Measurements from ENCODE around the gene CDC42BPA. TPM values are rescaled to one million over a fixed set of nuclear protein-coding genes. Genes with fewer than 3 reads are reported as not detected.

CDC42BPA gene
- total and polyA plus RNA-seq, 9 of the 15 experiments (the other 6 are each of a cell fraction or from before 2014, with no cell fraction given), result 8.0 to 77.5 (median 52.1) TPM

DNA sequence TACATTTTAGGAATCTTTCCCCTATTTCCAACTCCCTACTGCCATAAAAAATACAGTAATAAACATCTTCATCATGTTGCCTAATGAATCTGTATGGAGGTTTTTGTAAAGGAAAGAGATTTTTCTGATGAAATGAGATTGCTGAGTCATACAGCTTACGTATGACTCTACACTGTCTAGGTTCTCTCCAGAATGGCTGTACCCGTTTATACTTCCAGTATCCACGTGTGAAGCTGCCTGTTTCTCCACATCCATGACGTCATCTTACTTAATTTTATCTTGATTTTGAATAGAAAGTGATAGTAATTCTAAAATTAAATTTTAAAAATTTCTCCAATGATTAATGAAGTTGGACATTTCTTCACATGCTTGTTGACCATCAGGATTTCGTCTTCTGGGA is 274.5 kb downstream of the CDC42BPA start:
- peak; percentile 44 for FAIRE-seq
- H2AFZ ChIP-seq (ENCODE audit: low read depth, low read length), result no peak overlapping the region
- no peak overlapping the region for H3K27ac ChIP-seq (ENCODE audit: extremely low read depth, low read depth, low read length)
- ChIA-PET CTCF (ENCODE audit: low intra/inter-chr PET ratio) (no interaction called here), POLR2A (interaction anchor here (0.6 kb wide), 1 partner anchor 196 kb away, joined by 3 read pairs; no protein-coding TSS in a partner anchor)
- H3K9ac ChIP-seq (ENCODE audit: insufficient read depth in 1 of 2, low read depth in 2 of 2, low read length in 2 of 2), result no peak overlapping the region
- no peaks in the 10 kb centered on the region for H4K20me1 ChIP-seq (replicated peaks; ENCODE audit: control insufficient read depth, insufficient read depth, low read length)
- H3K4me3 ChIP-seq, result no peak overlapping the region
- BruUV-seq (replicated peaks), result no TSS peak
- no peaks in the 10 kb centered on the region for H3K4me1 ChIP-seq (replicated peaks in 1 of 2; ENCODE audit: control insufficient read depth in 2 of 2, insufficient read depth in 2 of 2, low read length in 2 of 2)
- no peaks in the 10 kb centered on the region for H3K27me3 ChIP-seq (ENCODE audit: control insufficient read depth in 2 of 2, insufficient read depth in 2 of 2, low read length in 2 of 2)
- no peaks in the 10 kb centered on the region for H3K79me2 ChIP-seq (ENCODE audit: control insufficient read depth, insufficient read depth, low read length)
- WGBS (ENCODE audit: insufficient coverage, low coverage, missing lambda C conversion rate), result 52% methylated on average over 5 of the region's 5 CpGs
- intact Hi-C loops (cut with micrococcal nuclease), result no loop called here
- no peaks in the 10 kb centered on the region for H3K9me3 ChIP-seq (replicated peaks; ENCODE audit: control insufficient read depth, insufficient read depth, low read depth, low read length)
- in situ Hi-C loops (cut with MboI), result no loop called here
- no peaks in the 10 kb centered on the region for H3K9me1 ChIP-seq (ENCODE audit: control insufficient read depth, insufficient read depth, low read length)
- DNase-seq (ENCODE audit: extremely low read depth in 1 of 4, low spot score in 3 of 4), result peak in 3 of 4 experiments; percentile 24 to 27 (median 27)
- H3K4me2 ChIP-seq (ENCODE audit: insufficient read depth, low read length), result no peak overlapping the region
- H3K36me3 ChIP-seq (ENCODE audit: control insufficient read depth, insufficient read depth, low read length), result peaks cover 42% of the 10 kb centered on the region
- ATAC-seq, result peak; percentile 82
- TF ChIP-seq POLR2H (tag; IDR thresholded peaks at IDR 0.05; ENCODE audit: low read depth), result no peak
- TF ChIP-seq, protein P1, sequence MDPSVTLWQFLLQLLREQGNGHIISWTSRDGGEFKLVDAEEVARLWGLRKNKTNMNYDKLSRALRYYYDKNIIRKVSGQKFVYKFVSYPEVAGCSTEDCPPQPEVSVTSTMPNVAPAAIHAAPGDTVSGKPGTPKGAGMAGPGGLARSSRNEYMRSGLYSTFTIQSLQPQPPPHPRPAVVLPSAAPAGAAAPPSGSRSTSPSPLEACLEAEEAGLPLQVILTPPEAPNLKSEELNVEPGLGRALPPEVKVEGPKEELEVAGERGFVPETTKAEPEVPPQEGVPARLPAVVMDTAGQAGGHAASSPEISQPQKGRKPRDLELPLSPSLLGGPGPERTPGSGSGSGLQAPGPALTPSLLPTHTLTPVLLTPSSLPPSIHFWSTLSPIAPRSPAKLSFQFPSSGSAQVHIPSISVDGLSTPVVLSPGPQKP (CRISPR knock-in tag; IDR thresholded peaks at IDR 0.05), result no peak
- TF ChIP-seq DACH1 (IDR thresholded peaks at IDR 0.05; ENCODE audit: partially characterized antibody), result no peak
- peak; percentile 70; the same call in 1 of the 2 replicates for TF ChIP-seq MAFK (IDR thresholded peaks at IDR 0.05; ENCODE audit: low read length)
- no peak for TF ChIP-seq ZFP30 (CRISPR knock-in tag; IDR thresholded peaks at IDR 0.05; ENCODE audit: borderline replicate concordance)
- TF ChIP-seq SMC3 (conservative IDR thresholded peaks at IDR 0.05; ENCODE audit: insufficient read depth, low read depth, low read length), result no peak
- no peak for TF ChIP-seq KAT7 (CRISPR knock-in tag; IDR thresholded peaks at IDR 0.05; ENCODE audit: borderline replicate concordance)
- no peak for TF ChIP-seq FOXM1 (IDR thresholded peaks at IDR 0.05; ENCODE audit: low read depth)
- no peak for TF ChIP-seq FOXM1 (CRISPR knock-in tag; IDR thresholded peaks at IDR 0.05; ENCODE audit: low read depth)
- TF ChIP-seq GATAD2B (IDR thresholded peaks at IDR 0.05; ENCODE audit: borderline replicate concordance), result no peak
- TF ChIP-seq HMGXB4 (CRISPR knock-in tag; IDR thresholded peaks at IDR 0.05), result no peak
- TF ChIP-seq FOXJ2 (tag; IDR thresholded peaks at IDR 0.05), result no peak
- TF ChIP-seq ZNF695 (CRISPR knock-in tag; IDR thresholded peaks at IDR 0.05), result no peak
- TF ChIP-seq PURB (CRISPR knock-in tag; IDR thresholded peaks at IDR 0.05; ENCODE audit: low read depth), result no peak
- no peak for TF ChIP-seq HMGN3 (IDR thresholded peaks at IDR 0.05; ENCODE audit: borderline replicate concordance, extremely low read depth, insufficient read length, low read depth, low read length)
- no peak for TF ChIP-seq SP1 (CRISPR knock-in tag; IDR thresholded peaks at IDR 0.05)
- no peak for TF ChIP-seq CREBBP (IDR thresholded peaks at IDR 0.05; ENCODE audit: low read depth, low read length)
- TF ChIP-seq, protein P2, sequence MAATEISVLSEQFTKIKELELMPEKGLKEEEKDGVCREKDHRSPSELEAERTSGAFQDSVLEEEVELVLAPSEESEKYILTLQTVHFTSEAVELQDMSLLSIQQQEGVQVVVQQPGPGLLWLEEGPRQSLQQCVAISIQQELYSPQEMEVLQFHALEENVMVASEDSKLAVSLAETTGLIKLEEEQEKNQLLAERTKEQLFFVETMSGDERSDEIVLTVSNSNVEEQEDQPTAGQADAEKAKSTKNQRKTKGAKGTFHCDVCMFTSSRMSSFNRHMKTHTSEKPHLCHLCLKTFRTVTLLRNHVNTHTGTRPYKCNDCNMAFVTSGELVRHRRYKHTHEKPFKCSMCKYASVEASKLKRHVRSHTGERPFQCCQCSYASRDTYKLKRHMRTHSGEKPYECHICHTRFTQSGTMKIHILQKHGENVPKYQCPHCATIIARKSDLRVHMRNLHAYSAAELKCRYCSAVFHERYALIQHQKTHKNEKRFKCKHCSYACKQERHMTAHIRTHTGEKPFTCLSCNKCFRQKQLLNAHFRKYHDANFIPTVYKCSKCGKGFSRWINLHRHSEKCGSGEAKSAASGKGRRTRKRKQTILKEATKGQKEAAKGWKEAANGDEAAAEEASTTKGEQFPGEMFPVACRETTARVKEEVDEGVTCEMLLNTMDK (IDR thresholded peaks at IDR 0.05; ENCODE audit: borderline replicate concordance, insufficient read depth, low read depth, low read length, poor library complexity, severe bottlenecking), result no peak
- TF ChIP-seq PHB2 (IDR thresholded peaks at IDR 0.05; ENCODE audit: low read depth), result no peak
- no peak for TF ChIP-seq ZNF584 (CRISPR knock-in tag; IDR thresholded peaks at IDR 0.05; ENCODE audit: low read depth)
